ENCODE measurements around the gene STXBP6.

Gene STXBP6

GRCh38 chr14:24813819-24814259 is 236.1 kb downstream of the STXBP6 start:
- TF ChIP-seq, protein P1, sequence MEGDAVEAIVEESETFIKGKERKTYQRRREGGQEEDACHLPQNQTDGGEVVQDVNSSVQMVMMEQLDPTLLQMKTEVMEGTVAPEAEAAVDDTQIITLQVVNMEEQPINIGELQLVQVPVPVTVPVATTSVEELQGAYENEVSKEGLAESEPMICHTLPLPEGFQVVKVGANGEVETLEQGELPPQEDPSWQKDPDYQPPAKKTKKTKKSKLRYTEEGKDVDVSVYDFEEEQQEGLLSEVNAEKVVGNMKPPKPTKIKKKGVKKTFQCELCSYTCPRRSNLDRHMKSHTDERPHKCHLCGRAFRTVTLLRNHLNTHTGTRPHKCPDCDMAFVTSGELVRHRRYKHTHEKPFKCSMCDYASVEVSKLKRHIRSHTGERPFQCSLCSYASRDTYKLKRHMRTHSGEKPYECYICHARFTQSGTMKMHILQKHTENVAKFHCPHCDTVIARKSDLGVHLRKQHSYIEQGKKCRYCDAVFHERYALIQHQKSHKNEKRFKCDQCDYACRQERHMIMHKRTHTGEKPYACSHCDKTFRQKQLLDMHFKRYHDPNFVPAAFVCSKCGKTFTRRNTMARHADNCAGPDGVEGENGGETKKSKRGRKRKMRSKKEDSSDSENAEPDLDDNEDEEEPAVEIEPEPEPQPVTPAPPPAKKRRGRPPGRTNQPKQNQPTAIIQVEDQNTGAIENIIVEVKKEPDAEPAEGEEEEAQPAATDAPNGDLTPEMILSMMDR (conservative IDR thresholded peaks at IDR 0.05; ENCODE audit: low read length), result no peak
- DNase-seq (ENCODE audit: low read depth), result no peak
- H3K4me3 ChIP-seq (ENCODE audit: low read length), result no peak overlapping the region

DNA sequence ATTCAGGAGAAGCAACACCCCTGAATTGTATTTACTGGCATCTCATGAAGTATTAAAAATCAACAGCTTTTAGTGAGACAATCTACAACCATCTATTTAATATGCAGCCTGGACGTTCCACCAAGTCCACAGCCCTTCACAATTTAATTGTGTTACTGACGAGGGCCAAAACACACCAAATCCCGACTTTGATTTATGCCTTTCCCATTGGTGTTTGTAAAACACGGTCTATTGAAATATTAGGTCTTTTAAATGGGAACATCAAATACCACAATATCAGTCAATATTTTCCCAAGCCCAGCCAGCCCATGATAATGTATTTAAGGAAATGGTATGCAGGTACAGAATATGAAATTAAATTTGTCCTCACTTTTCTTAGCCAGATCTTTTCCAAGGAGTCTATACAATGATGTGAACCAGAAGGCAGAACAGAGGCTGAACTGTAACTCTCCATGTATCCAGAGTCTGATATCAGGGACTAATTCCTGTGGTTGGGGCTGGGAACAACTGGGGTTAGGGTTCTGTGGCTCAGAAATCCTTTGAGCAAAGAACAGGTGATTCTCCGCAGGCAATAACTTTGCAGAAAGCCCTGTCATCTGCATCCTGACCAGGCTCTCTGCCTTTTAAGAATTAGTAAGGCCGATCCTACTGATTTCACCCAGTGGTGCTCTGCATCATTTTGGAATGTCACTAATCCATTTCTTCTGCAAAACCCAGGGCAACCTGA is 236.7 kb downstream of the STXBP6 start:
- no peak for DNase-seq (ENCODE audit: low read depth)
- TF ChIP-seq, protein P1 (conservative IDR thresholded peaks at IDR 0.05; ENCODE audit: low read length), result no peak

DNA sequence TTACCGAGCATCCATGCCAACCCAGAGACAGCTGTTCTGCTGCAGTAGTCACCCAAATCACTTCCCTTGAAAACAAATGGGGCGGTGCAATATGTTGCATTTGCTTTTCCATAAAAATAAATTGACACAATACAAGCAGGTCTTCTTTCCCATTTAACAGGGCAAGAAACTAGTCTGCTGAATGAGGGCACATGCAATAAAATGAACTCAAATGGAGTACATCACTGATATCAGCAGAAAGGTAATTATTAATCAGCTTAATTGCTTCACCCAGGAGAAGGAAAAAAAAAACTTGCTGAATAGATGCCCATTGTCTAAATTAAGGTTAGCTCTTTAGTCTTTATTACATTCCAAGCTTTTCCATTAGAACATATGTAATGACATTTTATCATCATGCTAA is 240.8 kb downstream of the STXBP6 start:
- H3K4me3 ChIP-seq (ENCODE audit: low read length), result no peak overlapping the region
- DNase-seq (ENCODE audit: low read depth), result no peak
- TF ChIP-seq, protein P1 (conservative IDR thresholded peaks at IDR 0.05; ENCODE audit: low read length), result no peak

More for the DNA sequence above, 236.7 kb downstream of the STXBP6 start:
- no peak overlapping the region for H3K4me3 ChIP-seq (ENCODE audit: low read length)

DNA sequence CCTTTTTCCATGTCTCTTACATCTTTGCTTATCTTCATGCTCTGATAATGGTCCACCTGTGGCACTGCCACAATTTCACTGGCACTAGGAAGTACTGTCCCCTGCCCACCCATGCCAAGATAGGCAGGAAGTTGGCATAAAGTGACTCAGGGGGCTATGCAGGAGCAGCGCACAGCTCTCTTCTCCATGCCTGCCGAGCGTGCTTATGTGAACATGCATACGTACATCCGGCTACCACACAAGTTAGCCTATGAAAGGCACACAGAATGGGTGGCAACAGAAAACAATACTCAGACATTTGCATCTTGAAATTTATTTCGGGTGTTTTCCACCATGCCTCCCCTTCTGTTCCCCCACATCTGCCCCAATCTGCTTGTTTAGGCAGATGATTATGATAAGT is 241.5 kb downstream of the STXBP6 start:
- H3K4me3 ChIP-seq (ENCODE audit: low read length), result no peak overlapping the region
- TF ChIP-seq, protein P1 (conservative IDR thresholded peaks at IDR 0.05; ENCODE audit: low read length), result no peak
- no peak for DNase-seq (ENCODE audit: low read depth)

- TF ChIP-seq, protein P1 (conservative IDR thresholded peaks at IDR 0.05; ENCODE audit: low read length), result peak; percentile 81
- H3K4me3 ChIP-seq (ENCODE audit: low read length), result no peak overlapping the region
- peak; percentile 39 for DNase-seq (ENCODE audit: low read depth)
Observed at GRCh38 chr14:24806061-24806678, 243.8 kb downstream of the STXBP6 start.

DNA sequence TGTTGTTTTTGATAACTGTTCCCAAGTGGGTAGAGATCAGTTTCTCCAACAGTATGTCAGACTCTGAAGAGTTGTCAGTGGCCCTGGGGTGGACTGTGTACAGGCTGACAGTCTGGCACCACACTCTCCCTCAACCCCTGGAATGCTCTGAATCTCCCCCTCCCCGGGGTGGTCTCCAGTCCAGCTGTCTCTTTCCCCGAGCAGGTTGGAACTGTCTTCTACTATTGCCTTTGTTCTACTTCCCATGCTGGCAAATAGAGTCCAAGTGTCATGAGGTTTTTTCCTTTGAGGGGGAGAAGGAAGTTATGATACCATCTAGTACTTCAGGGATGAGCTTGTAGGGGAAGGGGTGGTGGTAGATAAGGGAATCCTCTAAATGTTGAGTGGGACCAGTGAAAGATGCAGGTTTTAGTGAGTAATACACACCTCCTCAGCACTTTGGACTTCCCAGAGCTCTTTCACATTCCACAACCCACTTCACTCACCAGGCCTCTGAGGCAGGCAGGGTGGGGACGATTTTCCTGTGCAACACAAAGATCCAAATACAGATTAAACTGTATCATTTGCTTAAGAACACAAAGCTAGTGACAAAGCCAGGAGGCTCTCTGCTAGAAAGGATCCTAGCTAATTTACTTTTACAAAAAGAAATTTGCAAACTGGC is 245.3 kb downstream of the STXBP6 start:
- TF ChIP-seq, protein P1 (conservative IDR thresholded peaks at IDR 0.05; ENCODE audit: low read length), result no peak
- H3K4me3 ChIP-seq (ENCODE audit: low read length), result no peak overlapping the region
- DNase-seq (ENCODE audit: low read depth), result no peak

Data from AG10803 (cell line).